ENCODE data around the gene GNA12. TPM values are rescaled to one million over a fixed set of nuclear protein-coding genes. Genes with fewer than 3 reads are reported as not detected.
A peak's percentile ranks its signal among the peaks of the same experiment; 100 is the strongest.
"Not testable (repeated sequence)": the region's sequence is repeated elsewhere in the genome, so short reads cannot be mapped to it uniquely, and the experiment has no call there.

Gene GNA12
- total RNA-seq, 1 donor, result 22.7 TPM

DNA sequence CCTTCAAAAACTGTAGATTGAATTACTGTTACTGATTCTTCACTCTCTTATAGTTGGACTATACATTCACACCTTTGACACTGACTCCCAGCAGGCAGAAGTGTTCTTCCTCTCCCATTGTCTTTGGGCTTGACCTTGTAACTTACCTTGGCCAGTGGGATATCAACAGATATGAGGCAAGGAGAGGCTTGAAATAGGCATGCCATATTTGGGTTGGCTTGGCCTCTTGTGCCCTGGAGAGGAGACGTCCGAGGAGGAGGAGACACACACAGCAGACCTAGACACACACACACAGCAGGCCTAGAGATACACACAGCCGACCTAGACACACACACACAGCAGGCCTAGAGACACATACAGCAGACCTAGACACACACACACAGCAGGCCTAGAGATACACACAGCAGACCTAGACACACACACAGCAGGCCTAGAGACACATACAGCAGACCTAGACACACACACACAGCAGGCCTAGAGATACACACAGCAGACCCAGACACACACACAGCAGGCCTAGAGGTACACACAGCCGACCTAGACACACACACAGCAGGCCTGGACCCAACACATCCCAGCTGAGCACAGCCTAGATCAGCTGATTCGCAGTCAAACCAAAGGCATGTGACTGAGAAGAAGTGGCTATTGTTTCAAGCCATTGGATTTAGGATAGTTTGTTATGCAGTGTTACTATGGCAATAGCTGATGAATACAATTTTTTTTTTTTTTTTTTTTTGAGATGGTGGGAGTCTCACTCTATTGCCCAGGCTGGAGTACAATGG, 12.5 kb upstream of the GNA12 start:
- Histone ChIP-seq H3K4me3 (ENCODE audit: low read length) (no peak overlapping the region), H3K27me3 (ENCODE audit: insufficient read depth, low read length) (no peaks in the 10 kb centered on the region), H3K4me1 (ENCODE audit: insufficient read depth, low read length) (no peaks in the 10 kb centered on the region), H3K9me3 (ENCODE audit: low read depth, low read length) (no peaks in the 10 kb centered on the region)

DNA sequence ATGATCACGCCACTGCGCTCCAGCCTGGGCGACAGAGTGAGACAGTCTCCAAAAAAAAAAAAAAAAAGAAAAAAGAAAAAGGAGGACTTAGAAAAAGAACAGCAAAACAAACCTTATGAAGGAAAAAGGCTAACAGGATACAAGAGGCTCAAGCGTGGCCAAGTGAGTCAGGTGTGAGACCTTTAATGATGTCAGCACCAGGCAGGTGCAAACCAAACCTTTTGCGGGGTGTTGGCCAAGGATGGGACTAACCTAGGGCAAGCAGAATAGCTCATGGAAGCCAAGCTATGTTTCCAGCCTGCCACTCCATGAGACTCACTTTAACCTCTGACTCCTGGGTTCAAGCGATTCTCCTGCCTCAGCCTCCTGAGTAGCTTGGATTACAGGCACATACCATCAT, 11.3 kb upstream of the GNA12 start:
- H3K4me1 ChIP-seq (ENCODE audit: insufficient read depth, low read length), result no peaks in the 10 kb centered on the region
- H3K27me3 ChIP-seq (ENCODE audit: insufficient read depth, low read length), result no peaks in the 10 kb centered on the region
- no peaks in the 10 kb centered on the region for H3K9me3 ChIP-seq (ENCODE audit: low read depth, low read length)
- H3K4me3 ChIP-seq (ENCODE audit: low read length), result no peak overlapping the region

DNA sequence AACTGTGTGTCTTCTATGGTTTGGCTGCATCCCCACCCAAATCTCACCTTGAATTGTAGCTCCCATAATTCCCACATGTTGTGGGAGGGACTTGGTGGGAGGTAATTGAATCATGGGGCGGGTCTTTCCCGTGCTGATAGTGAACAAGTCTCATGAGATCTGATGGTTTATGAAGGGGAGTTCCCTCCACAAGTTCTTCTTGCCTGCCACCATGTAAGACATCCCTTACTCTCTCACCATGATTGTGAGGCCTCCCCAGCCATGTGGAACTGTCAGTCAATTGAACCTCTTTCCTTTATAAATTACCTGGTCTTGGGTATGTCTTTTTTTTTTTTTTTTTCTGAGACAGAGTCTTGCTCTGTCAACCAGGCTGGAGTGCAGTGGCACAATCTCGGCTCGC, 9.4 kb upstream of the GNA12 start:
- not testable (repeated sequence) for H3K9me3 ChIP-seq (ENCODE audit: low read depth, low read length); H3K4me1 ChIP-seq (ENCODE audit: insufficient read depth, low read length); H3K4me3 ChIP-seq (ENCODE audit: low read length); H3K27me3 ChIP-seq (ENCODE audit: insufficient read depth, low read length)

DNA sequence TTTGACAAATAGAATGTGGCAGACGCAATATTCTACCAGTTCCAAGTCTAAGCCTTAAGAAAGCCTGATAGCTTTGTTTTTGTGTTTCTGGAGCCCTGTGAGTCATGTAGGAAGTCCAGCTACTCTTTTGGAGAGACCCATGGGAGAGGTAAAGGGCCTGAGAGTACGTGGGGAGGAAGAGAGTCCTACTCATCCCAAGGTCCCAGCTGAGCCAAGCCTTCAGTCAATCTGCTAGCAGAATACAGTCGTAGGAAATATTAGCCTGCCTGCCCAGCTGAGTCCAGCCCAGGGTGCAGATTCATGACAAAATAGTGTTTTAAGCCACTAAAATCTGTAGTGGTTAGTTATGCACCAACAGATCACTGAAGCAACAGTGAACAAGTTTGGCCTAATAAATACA, 9.0 kb upstream of the GNA12 start:
- H3K9me3 ChIP-seq (ENCODE audit: low read depth, low read length), result no peaks in the 10 kb centered on the region
- no peak overlapping the region for H3K4me3 ChIP-seq (ENCODE audit: low read length)
- H3K27me3 ChIP-seq (ENCODE audit: insufficient read depth, low read length), result no peaks in the 10 kb centered on the region
- H3K4me1 ChIP-seq (ENCODE audit: insufficient read depth, low read length), result no peaks in the 10 kb centered on the region

DNA sequence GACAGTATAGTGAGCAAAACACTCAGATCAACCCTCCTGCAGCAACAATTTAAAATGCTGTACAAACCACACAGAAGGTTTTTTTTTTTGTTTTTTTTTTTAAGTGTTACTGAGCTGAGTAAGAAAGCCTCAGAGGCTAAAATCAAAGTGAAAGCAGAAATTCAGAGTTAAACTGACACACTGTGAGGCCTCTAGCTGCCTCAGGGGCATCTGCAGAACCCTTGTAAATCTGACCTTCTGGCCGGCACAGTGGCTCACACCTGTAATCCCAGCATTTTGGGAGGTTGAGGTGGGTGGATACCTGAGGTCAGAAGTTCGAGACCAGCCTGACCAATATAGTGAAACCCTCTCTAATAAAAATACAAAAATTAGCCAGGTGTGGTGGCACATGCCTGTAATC, 7.4 kb upstream of the GNA12 start:
- Histone ChIP-seq H3K27me3 (ENCODE audit: insufficient read depth, low read length) (no peaks in the 10 kb centered on the region), H3K9me3 (ENCODE audit: low read depth, low read length) (no peaks in the 10 kb centered on the region), H3K4me1 (ENCODE audit: insufficient read depth, low read length) (no peaks in the 10 kb centered on the region), H3K4me3 (ENCODE audit: low read length) (no peak overlapping the region)

DNA sequence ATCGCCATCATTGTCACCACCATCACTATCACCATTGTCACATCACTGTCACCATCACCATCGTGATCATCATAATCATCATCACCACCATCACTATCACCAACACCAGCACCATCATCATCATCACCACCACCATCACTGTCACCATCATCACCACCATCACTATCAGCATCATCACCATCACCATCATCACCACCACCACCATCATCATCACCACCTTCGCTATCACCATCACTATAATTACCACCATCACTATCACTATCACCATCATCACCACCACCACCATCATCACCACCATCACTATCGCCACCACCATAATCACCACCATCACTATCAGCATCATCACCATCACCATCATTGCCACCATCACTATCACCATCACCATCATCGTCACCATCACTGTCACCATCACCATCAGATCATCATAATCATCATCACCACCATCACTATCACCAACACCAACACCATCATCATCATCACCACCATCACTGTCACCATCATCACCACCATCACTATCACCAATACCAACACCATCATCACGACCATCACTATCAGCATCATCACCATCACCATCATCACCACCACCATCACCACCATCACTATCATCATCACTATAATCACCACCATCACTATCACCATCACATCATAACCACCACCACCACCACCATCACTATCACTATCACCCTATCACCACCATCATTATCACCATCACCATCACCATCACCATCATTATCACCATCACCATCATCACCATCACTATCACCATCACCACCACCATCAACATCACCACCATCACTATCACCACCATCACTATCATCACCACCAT, 6.0 kb upstream of the GNA12 start:
- Histone ChIP-seq H3K9me3 (ENCODE audit: low read depth, low read length) (no peaks in the 10 kb centered on the region), H3K4me1 (ENCODE audit: insufficient read depth, low read length) (peaks cover under 1% of the 10 kb centered on the region), H3K4me3 (ENCODE audit: low read length) (no peak overlapping the region), H3K27me3 (ENCODE audit: insufficient read depth, low read length) (no peaks in the 10 kb centered on the region)

DNA sequence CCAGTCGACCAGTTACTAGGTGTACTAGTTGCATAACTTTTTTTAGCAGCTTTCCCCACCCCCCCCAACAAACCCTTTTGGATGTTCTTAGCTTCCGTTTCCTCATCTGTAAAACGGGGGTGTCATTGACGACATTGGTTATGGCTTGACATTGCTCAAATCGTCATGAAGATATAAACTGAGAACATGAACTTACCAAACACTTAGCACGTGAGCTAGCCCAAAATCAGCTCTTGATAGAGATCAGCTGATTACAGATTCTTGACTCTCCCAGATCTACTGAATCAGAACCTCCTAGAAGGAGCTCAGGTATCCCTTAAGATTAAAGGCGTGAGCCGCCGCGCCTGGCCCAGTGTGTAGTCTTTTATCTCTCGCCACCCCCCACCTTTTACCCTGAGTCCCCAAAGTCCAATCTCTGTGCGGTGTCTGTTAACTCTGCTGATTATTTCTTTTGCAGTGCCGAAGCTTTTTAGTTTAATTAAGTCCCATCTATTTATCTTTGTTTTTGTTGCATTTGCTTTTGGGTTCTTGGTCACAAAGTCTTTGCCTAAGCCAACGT, 1.0 kb upstream of the GNA12 start:
- Histone ChIP-seq H3K9me3 (ENCODE audit: low read depth, low read length) (no peaks in the 10 kb centered on the region), H3K4me3 (ENCODE audit: low read length) (peak overlapping the region; percentile 24), H3K27me3 (ENCODE audit: insufficient read depth, low read length) (no peaks in the 10 kb centered on the region), H3K4me1 (ENCODE audit: insufficient read depth, low read length) (peaks cover 31% of the 10 kb centered on the region)

DNA sequence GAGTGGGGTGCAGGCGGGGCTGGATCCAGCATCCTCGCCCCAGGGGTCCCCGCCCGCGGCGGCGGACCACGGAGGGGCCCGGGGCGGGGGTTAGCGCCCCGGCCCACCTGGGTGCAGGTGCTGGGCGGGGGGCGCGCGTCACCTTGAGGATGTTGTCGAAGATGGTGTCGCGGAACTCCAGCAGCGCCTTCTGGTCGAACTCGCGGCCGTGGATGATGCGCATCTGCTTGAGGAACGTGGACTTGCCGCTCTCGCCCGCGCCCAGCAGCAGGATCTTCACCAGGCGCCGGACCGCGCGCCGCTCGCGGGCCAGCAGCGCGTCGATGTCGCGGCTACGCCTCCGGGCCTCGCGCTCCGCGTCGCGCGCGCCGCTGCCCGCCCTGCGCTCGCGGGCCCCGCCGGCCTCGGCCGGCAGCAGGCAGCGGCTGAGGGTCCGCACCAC, 376 bp downstream of the GNA12 start:
- H3K27me3 ChIP-seq (ENCODE audit: insufficient read depth, low read length), result no peaks in the 10 kb centered on the region
- no peaks in the 10 kb centered on the region for H3K9me3 ChIP-seq (ENCODE audit: low read depth, low read length)
- H3K4me1 ChIP-seq (ENCODE audit: insufficient read depth, low read length), result peaks cover 43% of the 10 kb centered on the region
- H3K4me3 ChIP-seq (ENCODE audit: low read length), result peak overlapping the region; percentile 42

DNA sequence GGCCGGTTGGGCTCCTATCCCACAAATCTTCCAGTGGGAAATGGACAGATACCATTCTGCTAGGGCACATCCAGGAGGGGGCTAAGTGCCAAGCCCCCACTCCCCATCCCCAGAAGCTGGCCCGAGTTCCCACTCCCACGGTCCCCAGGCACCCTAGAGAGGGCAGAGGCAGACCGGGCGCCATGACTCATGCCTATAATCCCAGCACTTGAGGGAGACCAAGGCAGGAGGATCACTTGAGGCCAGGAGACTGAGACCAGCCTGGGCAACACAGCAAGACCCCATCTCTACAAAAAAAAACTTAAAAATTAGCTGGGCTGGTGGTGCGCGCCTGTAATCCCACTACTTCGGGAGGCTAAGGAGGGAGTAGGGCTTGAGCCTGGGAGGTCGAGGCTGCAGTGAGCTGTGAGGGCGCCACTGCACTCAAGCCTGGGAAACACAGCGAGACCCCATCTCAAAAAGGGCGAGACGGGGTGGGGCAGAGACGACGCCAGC, 870 bp downstream of the GNA12 start:
- no peaks in the 10 kb centered on the region for H3K9me3 ChIP-seq (ENCODE audit: low read depth, low read length)
- peaks cover 45% of the 10 kb centered on the region for H3K4me1 ChIP-seq (ENCODE audit: insufficient read depth, low read length)
- H3K4me3 ChIP-seq (ENCODE audit: low read length), result peak overlapping the region; percentile 42
- no peaks in the 10 kb centered on the region for H3K27me3 ChIP-seq (ENCODE audit: insufficient read depth, low read length)

DNA sequence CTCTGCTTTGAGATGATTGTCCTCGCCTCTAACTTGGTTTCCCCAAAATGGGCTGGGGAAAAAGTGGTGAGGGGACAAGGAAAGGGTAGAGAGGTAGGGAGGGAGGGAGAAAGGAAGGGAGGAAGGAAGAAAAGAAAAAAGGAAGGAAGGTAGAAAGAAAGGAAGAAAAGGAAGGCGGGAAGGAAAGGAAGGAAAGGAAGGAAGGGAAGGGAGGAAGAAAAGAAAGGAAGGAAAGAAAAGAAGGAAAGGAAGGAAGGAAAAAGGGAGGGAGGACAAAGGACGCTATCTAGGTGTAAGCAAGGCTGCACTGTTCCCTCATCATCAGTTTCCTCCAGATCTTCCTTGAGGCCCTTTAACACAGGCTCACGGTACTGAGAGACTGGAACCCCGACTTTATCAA, 2.2 kb downstream of the GNA12 start:
- no peaks in the 10 kb centered on the region for H3K9me3 ChIP-seq (ENCODE audit: low read depth, low read length)
- no peak overlapping the region for H3K4me3 ChIP-seq (ENCODE audit: low read length)
- H3K4me1 ChIP-seq (ENCODE audit: insufficient read depth, low read length), result peaks cover 58% of the 10 kb centered on the region
- H3K27me3 ChIP-seq (ENCODE audit: insufficient read depth, low read length), result no peaks in the 10 kb centered on the region

DNA sequence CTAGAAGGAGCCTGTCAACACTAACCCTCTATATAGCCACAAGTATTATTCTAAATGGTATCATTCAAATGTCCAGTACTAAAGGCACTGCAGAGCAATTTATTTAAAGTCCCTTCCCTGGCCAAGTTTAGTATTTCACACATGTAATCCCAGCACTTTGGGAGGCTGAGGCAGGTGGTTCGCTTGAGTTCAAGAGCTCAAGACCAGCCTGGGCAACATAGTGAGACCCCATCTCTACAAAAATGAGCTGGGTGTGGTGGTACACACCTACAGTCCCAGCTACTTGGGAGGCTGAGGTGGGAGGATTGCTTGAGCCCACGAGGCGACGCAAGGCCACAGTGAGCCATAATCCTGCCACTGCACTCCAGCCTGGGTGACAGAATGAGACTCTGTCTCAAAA, 3.6 kb downstream of the GNA12 start:
- Histone ChIP-seq H3K4me1 (ENCODE audit: insufficient read depth, low read length) (peaks cover 60% of the 10 kb centered on the region), H3K4me3 (ENCODE audit: low read length) (no peak overlapping the region), H3K27me3 (ENCODE audit: insufficient read depth, low read length) (no peaks in the 10 kb centered on the region), H3K9me3 (ENCODE audit: low read depth, low read length) (no peaks in the 10 kb centered on the region)

DNA sequence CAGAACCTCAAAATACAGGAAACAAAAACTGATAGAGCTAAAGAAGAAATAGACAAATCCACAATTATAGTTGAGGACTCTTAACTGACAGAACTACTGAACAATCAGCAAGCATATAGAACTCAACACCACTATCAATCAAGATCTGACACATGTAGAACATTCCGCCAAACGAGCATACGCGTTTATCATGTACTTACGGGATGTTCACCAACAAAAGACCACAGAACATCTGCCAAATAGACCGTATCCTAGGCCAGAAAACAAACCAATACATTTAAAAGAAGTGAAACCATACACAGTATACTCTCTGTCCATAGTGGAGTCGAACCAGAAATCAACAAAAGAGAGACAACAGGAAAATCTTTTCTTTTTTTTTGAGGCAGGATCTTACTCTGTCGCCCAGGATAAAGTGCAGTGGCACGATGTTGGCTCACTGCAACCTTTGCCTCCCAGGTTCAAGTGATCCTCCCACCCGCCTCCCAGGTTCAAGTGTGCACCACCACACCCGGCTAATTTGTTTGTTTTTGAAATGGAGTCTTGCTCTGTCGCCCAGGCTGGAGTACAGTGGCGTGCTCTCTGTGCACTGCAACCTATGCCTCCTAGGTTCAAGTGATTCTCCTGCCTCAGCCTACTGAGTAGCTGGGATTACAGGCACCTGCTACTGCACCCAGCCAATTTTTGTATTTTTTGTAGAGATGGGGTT, 5.1 kb downstream of the GNA12 start:
- peaks cover 53% of the 10 kb centered on the region for H3K4me1 ChIP-seq (ENCODE audit: insufficient read depth, low read length)
- no peaks in the 10 kb centered on the region for H3K9me3 ChIP-seq (ENCODE audit: low read depth, low read length)
- H3K4me3 ChIP-seq (ENCODE audit: low read length), result no peak overlapping the region
- no peaks in the 10 kb centered on the region for H3K27me3 ChIP-seq (ENCODE audit: insufficient read depth, low read length)

DNA sequence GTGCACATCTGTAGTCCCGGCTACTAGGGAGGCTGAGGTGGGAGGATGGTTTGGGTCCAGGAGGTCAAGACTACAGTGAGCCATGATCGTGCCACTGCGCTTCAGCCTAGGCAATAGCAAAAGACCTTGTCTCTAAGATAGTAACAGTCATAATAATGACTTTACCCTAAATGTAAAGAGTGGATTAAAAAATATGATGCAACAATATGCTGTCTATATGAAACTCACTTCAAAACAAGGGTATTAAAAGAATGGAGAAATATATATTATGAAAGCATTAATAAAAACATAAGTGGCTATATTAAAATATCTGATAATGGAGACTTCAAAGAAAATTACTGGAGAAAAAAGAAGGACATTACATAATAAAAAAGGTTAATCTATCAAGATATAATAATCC, 5.7 kb downstream of the GNA12 start:
- no peaks in the 10 kb centered on the region for H3K27me3 ChIP-seq (ENCODE audit: insufficient read depth, low read length)
- no peak overlapping the region for H3K4me3 ChIP-seq (ENCODE audit: low read length)
- peaks cover 51% of the 10 kb centered on the region for H3K4me1 ChIP-seq (ENCODE audit: insufficient read depth, low read length)
- H3K9me3 ChIP-seq (ENCODE audit: low read depth, low read length), result no peaks in the 10 kb centered on the region

DNA sequence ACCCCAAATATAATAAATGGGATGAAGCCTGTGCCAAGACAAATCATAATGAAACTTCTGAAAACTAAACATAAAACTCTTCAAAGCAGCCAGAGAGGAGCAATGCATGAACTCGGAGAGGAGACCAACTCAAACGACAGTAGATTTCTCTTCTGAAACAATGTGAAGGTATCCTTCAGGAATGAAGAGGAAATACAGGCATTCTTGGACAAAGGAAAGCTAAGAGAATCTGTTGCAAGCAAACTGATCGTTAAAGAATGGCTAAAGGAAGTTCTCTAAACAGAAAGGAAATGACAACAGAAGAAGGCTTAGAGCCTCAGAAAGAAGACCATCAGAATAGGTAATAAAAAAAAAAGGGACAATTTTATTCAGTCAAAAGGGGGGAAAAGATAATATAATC, 6.6 kb downstream of the GNA12 start:
- no peak overlapping the region for H3K4me3 ChIP-seq (ENCODE audit: low read length)
- no peaks in the 10 kb centered on the region for H3K9me3 ChIP-seq (ENCODE audit: low read depth, low read length)
- H3K27me3 ChIP-seq (ENCODE audit: insufficient read depth, low read length), result no peaks in the 10 kb centered on the region
- H3K4me1 ChIP-seq (ENCODE audit: insufficient read depth, low read length), result peaks cover 42% of the 10 kb centered on the region
